GM12878 (cell line): Measurements from ENCODE around the gene GMDS. TPM values are rescaled to one million over a fixed set of nuclear protein-coding genes. Genes with fewer than 3 reads are reported as not detected.

Experiments
- ATAC-seq: fragments of 200-7000 bp; cut with Tn5 transposase; 3 replicates; pipeline ENCODE4 v1.9.1; 2020; ENCODE audit warnings: mild to moderate bottlenecking, moderate library complexity
- BruUV-seq: library from RNA; stranded (reverse); fragments of 400-500 nt; replicated peaks from 2 replicates; lab custom pipeline; 2021; lab: Mats Ljungman, UMichigan
- CTCF ChIA-PET: fragments of 300-600 bp; sonication (Branson Sonifier 250); formaldehyde crosslinking; extraction: SDS; loops from one replicate; lab custom pipeline; 2021; ENCODE audit warnings: inconsistent platforms; lab: Yijun Ruan, JAX
- POLR2A ChIA-PET: fragments of 350-600 bp; formaldehyde crosslinking; extraction: SDS; loops from one replicate; lab custom pipeline; 2021; ENCODE audit warnings: inconsistent platforms; lab: Charles Lee
- RAD21 ChIA-PET: fragments of 300-600 bp; sonication (Branson Sonifier 250); formaldehyde crosslinking; loops from one replicate; lab custom pipeline; 2023; ENCODE audit warnings: antibody characterized with exemption; ENCODE audit not compliant: unreplicated experiment; lab: Charles Lee
- SMC1A ChIA-PET: fragments of 300-600 bp; sonication (Branson Sonifier 250); formaldehyde crosslinking; loops from one replicate; lab custom pipeline; 2023; ENCODE audit not compliant: unreplicated experiment, uncharacterized antibody; lab: Charles Lee
- DNase-seq: peaks from one replicate; pipeline ENCODE4 v3.0.0-alpha.2; 2011; ENCODE audit warnings: low read depth, low spot score
- FAIRE-seq: peaks from 3 replicates; lab custom pipeline; 2011; peaks lifted over from hg19 to GRCh38; lab: Jason Lieb, UNC
- H2AFZ ChIP-seq: 2 replicates; pipeline ENCODE4 v1.6.0; 2011; ENCODE audit warnings: low read depth, low read length, control low read depth; ENCODE audit not compliant: control insufficient read depth
- H3K27ac ChIP-seq: 2 replicates; pipeline ENCODE4 v1.5.1; 2011; ENCODE audit warnings: control low read depth; ENCODE audit not compliant: control insufficient read depth, insufficient read depth
- H3K27me3 ChIP-seq, 2 experiments: replicated peaks in 1 of 2; 2 replicates each; pipeline versions ENCODE4 v1.6.0 to v1.6.1; 2011; ENCODE audit warnings: low read length in 1 of 2; ENCODE audit not compliant: control insufficient read depth in 2 of 2, insufficient read depth in 2 of 2
- H3K36me3 ChIP-seq, 2 experiments: 2 replicates each; pipeline ENCODE4 v1.5.1; 2011; ENCODE audit warnings: low read length in 1 of 2; ENCODE audit not compliant: control insufficient read depth in 2 of 2, insufficient read depth in 2 of 2
- H3K4me1 ChIP-seq: 2 replicates; pipeline ENCODE4 v1.6.1; 2011; ENCODE audit warnings: mild to moderate bottlenecking, low read length, moderate library complexity, mixed read lengths; ENCODE audit not compliant: control insufficient read depth, insufficient read depth
- H3K4me2 ChIP-seq: 2 replicates; pipeline ENCODE4 v1.6.0; 2011; ENCODE audit warnings: control low read depth; ENCODE audit not compliant: control insufficient read depth, insufficient read depth
- H3K4me3 ChIP-seq: fragments of 200-600 bp; sonication (generic); 2 replicates; pipeline ENCODE4 v1.5.1; 2016
- H3K79me2 ChIP-seq: 2 replicates; pipeline ENCODE4 v1.6.0; 2011; ENCODE audit warnings: low read length; ENCODE audit not compliant: control insufficient read depth, insufficient read depth
- H3K9ac ChIP-seq: 2 replicates; pipeline ENCODE4 v1.8.0; 2011; ENCODE audit warnings: low read length, control low read depth, mixed read lengths; ENCODE audit not compliant: control insufficient read depth, insufficient read depth
- H3K9me3 ChIP-seq: replicated peaks from 3 replicates; pipeline ENCODE4 v1.5.1; 2011; ENCODE audit warnings: mild to moderate bottlenecking, low read length; ENCODE audit not compliant: control insufficient read depth, insufficient read depth
- H4K20me1 ChIP-seq: 2 replicates; pipeline ENCODE4 v1.6.0; 2011; ENCODE audit not compliant: control insufficient read depth, insufficient read depth
- EP300 ChIP-seq, 2 experiments: fragments of 150-350 bp in 1 of 2; IDR thresholded peaks; 2 replicates each; pipeline ENCODE4 v1.6.1; 2011 to 2012; ENCODE audit warnings: low read depth in 2 of 2, low read length in 2 of 2, borderline replicate concordance in 1 of 2, improper control_type of control experiment in 1 of 2, inconsistent platforms in 1 of 2; ENCODE audit not compliant: control insufficient read depth in 1 of 2
- KLF5 ChIP-seq: fragments of 450-650 bp; IDR thresholded peaks from 2 replicates; pipeline ENCODE4 v1.6.1; 2014; ENCODE audit warnings: mild to moderate bottlenecking; ENCODE audit not compliant: partially characterized antibody
- MYC ChIP-seq: IDR thresholded peaks from 2 replicates; pipeline ENCODE4 v1.6.1; 2011; ENCODE audit warnings: mild to moderate bottlenecking, low read length, moderate library complexity, inconsistent platforms; ENCODE audit not compliant: insufficient read depth, insufficient replicate concordance, insufficient read length, severe bottlenecking
- WRNIP1 ChIP-seq: IDR thresholded peaks from 2 replicates; pipeline ENCODE4 v1.6.1; 2011; ENCODE audit warnings: low read depth, low read length, improper control_type of control experiment, borderline replicate concordance
- WGBS: methylation state at CpG from one replicate; pipeline ENCODE4 v1.1.6; 2016; ENCODE audit warnings: low lambda C conversion rate; ENCODE audit not compliant: insufficient replicate concordance, insufficient coverage; ENCODE audit errors: missing lambda C conversion rate; 5-methylcytosine and 5-hydroxymethylcytosine counted together
- in situ Hi-C: fragments of 300-500 bp; cut with MboI; formaldehyde crosslinking; loops from 9 replicates; pipeline ENCODE4 v1.14.3; 2018; ENCODE audit warnings: mixed read lengths
- intact Hi-C: fragments of 100-400 bp; cut with micrococcal nuclease; formaldehyde crosslinking; loops from one replicate; pipeline ENCODE4 v1.14.2; 2022; ENCODE audit not compliant: unreplicated experiment
- polyA plus RNA-seq, 11 experiments: library from polyadenylated mRNA; depleted of rRNA in 4 of 11; unstranded in 6 of 11; stranded (reverse) in 5 of 11; fragments of >200 nt; fragmentation: Nextera tagmentation in 4 of 11; fragmentation: Illumina TruSeq in 1 of 11; extraction: Ambion mirVana in 4 of 11; extraction: Trizol in 1 of 11; gene quantifications; 1 replicate in 1 of 11; 2 replicates in 10 of 11; pipeline versions ENCODE4 v1.2.1 to v1.2.3, GENCODE V29; 2011 to 2016; ENCODE audit warnings: inconsistent platforms in 2 of 11, missing spikeins in 2 of 11, low read depth in 1 of 11
- total RNA-seq, 4 experiments: library from RNA; depleted of rRNA in 3 of 4; stranded (reverse); fragments of >200 nt in 3 of 4; fragmentation: Illumina TruSeq in 1 of 4; extraction: Trizol in 1 of 4; gene quantifications; 2 replicates each; pipeline versions ENCODE4 v1.2.1 to v1.2.3, GENCODE V29; 2013 to 2021
- TF ChIP-seq, protein P1 (sequence below): IDR thresholded peaks from 2 replicates; pipeline ENCODE4 v1.6.1; 2012; ENCODE audit warnings: improper control_type of control experiment, low read depth, low read length; ENCODE audit not compliant: insufficient replicate concordance
- TF ChIP-seq, protein P2 (sequence below): fragments of 450-650 bp; IDR thresholded peaks from 2 replicates; pipeline ENCODE4 v1.6.1; 2017; ENCODE audit warnings: borderline replicate concordance

The GMDS gene
- total and polyA plus RNA-seq, 10 of the 15 experiments (the other 5 are each of a cell fraction or from before 2014, with no cell fraction given), result 0.61 to 53.8 (median 29.3) TPM

DNA sequence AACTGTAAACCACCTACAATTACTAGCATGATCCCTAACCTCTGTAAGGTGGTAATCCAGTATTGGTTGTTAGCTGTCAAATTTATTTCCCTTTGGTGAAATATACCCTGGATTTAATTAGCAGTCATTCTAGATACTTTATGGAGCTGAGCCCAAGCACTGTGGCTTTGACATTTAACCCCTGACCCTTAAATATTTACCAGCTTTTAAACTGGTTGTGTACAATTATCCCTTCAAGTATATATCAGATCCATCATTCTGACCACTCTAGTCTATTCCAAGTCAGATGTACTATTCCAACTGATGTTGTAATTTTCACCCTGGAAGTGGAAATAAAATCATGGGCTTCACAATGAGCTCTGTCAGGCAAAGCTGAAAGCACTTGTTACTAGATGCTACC is 406.0 kb downstream of the GMDS start:
- RAD21 ChIA-PET, result no interaction called here

DNA sequence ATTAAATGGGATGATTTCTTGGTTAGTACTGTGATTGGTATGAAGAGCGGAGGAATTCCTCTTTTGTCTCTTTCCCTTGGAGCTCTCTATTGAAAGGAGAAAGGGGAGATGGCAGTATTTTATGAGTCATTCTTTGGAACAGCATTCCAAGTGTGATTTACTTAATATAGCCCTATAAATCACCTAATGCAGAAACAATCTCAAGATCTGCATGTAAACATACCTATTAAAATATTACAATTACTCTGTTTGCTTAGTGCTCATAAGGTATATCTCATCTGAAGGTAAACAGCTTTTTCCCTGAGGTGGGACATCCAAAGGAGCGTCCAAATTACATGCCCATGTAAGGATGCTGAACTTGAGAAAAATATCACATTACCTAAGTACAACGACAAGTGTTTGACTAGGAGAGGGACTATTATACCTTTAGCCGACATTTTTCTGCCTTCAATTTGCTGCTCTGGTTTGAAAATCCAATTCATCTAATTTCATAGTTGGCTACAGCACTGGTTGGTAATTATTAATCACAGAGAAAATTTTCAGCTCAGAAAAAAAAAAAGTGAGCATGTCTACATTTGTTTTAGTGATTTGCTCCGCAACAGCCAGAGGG is 406.7 kb downstream of the GMDS start:
- in situ Hi-C loops, result no loop called here
- SMC1A ChIA-PET, result interaction anchor here (1.2 to 1.6 kb wide), 3 partner anchors 11 to 252 kb away, joined by 3 read pairs; no protein-coding TSS in a partner anchor
- Histone ChIP-seq H3K9ac (no peak overlapping the region), H3K79me2 (no peaks in the 10 kb centered on the region), H3K4me3 (no peak overlapping the region), H3K9me3 (no peaks in the 10 kb centered on the region), H3K4me1 (no peaks in the 10 kb centered on the region), H3K36me3 (no peaks in the 10 kb centered on the region), H3K4me2 (no peak overlapping the region), H3K27me3 (no peaks in the 10 kb centered on the region), H4K20me1 (no peaks in the 10 kb centered on the region), H3K27ac (no peak overlapping the region), H2AFZ (no peak overlapping the region)
- WGBS, result 94% methylated on average over 5 of the region's 5 CpGs
- no peak for DNase-seq
- RAD21 ChIA-PET, result no interaction called here
- POLR2A ChIA-PET, result no interaction called here
- no peak for FAIRE-seq
- no TSS peak for BruUV-seq
- CTCF ChIA-PET, result no interaction called here
- ATAC-seq, result no peak
- intact Hi-C loops, result no loop called here
- TF ChIP-seq KLF5 (no peak), EP300 (IDR thresholded peaks at IDR 0.05; ENCODE audit: borderline replicate concordance in 1 of 2, control insufficient read depth in 1 of 2, low read depth in 2 of 2, low read length in 2 of 2) (no peak), MYC (no peak), WRNIP1 (no peak)
- TF ChIP-seq, protein P1, sequence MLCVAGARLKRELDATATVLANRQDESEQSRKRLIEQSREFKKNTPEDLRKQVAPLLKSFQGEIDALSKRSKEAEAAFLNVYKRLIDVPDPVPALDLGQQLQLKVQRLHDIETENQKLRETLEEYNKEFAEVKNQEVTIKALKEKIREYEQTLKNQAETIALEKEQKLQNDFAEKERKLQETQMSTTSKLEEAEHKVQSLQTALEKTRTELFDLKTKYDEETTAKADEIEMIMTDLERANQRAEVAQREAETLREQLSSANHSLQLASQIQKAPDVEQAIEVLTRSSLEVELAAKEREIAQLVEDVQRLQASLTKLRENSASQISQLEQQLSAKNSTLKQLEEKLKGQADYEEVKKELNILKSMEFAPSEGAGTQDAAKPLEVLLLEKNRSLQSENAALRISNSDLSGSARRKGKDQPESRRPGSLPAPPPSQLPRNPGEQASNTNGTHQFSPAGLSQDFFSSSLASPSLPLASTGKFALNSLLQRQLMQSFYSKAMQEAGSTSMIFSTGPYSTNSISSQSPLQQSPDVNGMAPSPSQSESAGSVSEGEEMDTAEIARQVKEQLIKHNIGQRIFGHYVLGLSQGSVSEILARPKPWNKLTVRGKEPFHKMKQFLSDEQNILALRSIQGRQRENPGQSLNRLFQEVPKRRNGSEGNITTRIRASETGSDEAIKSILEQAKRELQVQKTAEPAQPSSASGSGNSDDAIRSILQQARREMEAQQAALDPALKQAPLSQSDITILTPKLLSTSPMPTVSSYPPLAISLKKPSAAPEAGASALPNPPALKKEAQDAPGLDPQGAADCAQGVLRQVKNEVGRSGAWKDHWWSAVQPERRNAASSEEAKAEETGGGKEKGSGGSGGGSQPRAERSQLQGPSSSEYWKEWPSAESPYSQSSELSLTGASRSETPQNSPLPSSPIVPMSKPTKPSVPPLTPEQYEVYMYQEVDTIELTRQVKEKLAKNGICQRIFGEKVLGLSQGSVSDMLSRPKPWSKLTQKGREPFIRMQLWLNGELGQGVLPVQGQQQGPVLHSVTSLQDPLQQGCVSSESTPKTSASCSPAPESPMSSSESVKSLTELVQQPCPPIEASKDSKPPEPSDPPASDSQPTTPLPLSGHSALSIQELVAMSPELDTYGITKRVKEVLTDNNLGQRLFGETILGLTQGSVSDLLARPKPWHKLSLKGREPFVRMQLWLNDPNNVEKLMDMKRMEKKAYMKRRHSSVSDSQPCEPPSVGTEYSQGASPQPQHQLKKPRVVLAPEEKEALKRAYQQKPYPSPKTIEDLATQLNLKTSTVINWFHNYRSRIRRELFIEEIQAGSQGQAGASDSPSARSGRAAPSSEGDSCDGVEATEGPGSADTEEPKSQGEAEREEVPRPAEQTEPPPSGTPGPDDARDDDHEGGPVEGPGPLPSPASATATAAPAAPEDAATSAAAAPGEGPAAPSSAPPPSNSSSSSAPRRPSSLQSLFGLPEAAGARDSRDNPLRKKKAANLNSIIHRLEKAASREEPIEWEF, result no peak

More for the DNA sequence above, 406.0 kb downstream of the GMDS start:
- H3K27me3 ChIP-seq, result no peaks in the 10 kb centered on the region
- ChIA-PET CTCF (no interaction called here), SMC1A (interaction anchor here (1.2 to 1.6 kb wide), 3 partner anchors 10 to 251 kb away, joined by 3 read pairs; no protein-coding TSS in a partner anchor), POLR2A (no interaction called here)
- ATAC-seq (no peak), DNase-seq (no peak), FAIRE-seq (no peak)
- no TSS peak for BruUV-seq
- H3K79me2 ChIP-seq, result no peaks in the 10 kb centered on the region
- in situ Hi-C loops (no loop called here), intact Hi-C loops (no loop called here)
- H3K4me1 ChIP-seq, result no peaks in the 10 kb centered on the region
- no peak overlapping the region for H3K4me2 ChIP-seq
- H3K36me3 ChIP-seq, result no peaks in the 10 kb centered on the region
- no peak overlapping the region for H3K9ac ChIP-seq
- no peak overlapping the region for H3K4me3 ChIP-seq
- no peak overlapping the region for H3K27ac ChIP-seq
- no peaks in the 10 kb centered on the region for H3K9me3 ChIP-seq
- H2AFZ ChIP-seq, result no peak overlapping the region
- TF ChIP-seq, protein P2, sequence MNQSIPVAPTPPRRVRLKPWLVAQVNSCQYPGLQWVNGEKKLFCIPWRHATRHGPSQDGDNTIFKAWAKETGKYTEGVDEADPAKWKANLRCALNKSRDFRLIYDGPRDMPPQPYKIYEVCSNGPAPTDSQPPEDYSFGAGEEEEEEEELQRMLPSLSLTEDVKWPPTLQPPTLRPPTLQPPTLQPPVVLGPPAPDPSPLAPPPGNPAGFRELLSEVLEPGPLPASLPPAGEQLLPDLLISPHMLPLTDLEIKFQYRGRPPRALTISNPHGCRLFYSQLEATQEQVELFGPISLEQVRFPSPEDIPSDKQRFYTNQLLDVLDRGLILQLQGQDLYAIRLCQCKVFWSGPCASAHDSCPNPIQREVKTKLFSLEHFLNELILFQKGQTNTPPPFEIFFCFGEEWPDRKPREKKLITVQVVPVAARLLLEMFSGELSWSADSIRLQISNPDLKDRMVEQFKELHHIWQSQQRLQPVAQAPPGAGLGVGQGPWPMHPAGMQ, result no peak
- H4K20me1 ChIP-seq, result no peaks in the 10 kb centered on the region
